HFFc6 (cell line): Measurements from ENCODE around the gene PAFAH1B1. TPM values are rescaled to one million over a fixed set of nuclear protein-coding genes. Genes with fewer than 3 reads are reported as not detected.

Experiments
- DNase-seq: peaks from one replicate; pipeline ENCODE4 v3.0.0-alpha.2; 2018
- H3K27ac Mint-ChIP-seq: 2 replicates; pipeline ENCODE4 v1.8.0; 2020; ENCODE audit warnings: mild to moderate bottlenecking, mixed read lengths
- H3K27me3 Mint-ChIP-seq: 2 replicates; pipeline ENCODE4 v1.8.0; 2021; ENCODE audit warnings: mild to moderate bottlenecking, moderate library complexity, mixed read lengths; ENCODE audit not compliant: insufficient read depth
- H3K36me3 Mint-ChIP-seq: 2 replicates; pipeline ENCODE4 v1.8.0; 2021; ENCODE audit warnings: low read depth, mixed read lengths
- H3K4me1 Mint-ChIP-seq: 2 replicates; pipeline ENCODE4 v1.8.0; 2020; ENCODE audit warnings: low read depth, mixed read lengths
- H3K4me3 Mint-ChIP-seq: 2 replicates; pipeline ENCODE4 v1.8.0; 2020; ENCODE audit warnings: mild to moderate bottlenecking, moderate library complexity, mixed read lengths
- H3K9me3 Mint-ChIP-seq: 2 replicates; pipeline ENCODE4 v1.8.0; 2020; ENCODE audit warnings: mild to moderate bottlenecking, mixed read lengths
- total RNA-seq, 6 experiments: library from RNA; stranded (reverse); fragmentation: NEBNext Ultra II Directional; extraction: Animal tissue kit (Norgen Biotek cat#: 25700); gene quantifications; 2 replicates in 1 of 6; 3 replicates in 5 of 6; pipeline ENCODE4 v1.2.3, GENCODE V29; 2021
- TF ChIP-seq, protein P1 (sequence below): fragments of 200-600 bp; sonication (generic); IDR thresholded peaks from 2 replicates; pipeline ENCODE4 v1.5.0; 2021; ENCODE audit warnings: antibody characterized with exemption, mild to moderate bottlenecking

PAFAH1B1 gene
- total RNA-seq, 6 experiments from 2014 or later: 159 to 186 (median 167) TPM

DNA sequence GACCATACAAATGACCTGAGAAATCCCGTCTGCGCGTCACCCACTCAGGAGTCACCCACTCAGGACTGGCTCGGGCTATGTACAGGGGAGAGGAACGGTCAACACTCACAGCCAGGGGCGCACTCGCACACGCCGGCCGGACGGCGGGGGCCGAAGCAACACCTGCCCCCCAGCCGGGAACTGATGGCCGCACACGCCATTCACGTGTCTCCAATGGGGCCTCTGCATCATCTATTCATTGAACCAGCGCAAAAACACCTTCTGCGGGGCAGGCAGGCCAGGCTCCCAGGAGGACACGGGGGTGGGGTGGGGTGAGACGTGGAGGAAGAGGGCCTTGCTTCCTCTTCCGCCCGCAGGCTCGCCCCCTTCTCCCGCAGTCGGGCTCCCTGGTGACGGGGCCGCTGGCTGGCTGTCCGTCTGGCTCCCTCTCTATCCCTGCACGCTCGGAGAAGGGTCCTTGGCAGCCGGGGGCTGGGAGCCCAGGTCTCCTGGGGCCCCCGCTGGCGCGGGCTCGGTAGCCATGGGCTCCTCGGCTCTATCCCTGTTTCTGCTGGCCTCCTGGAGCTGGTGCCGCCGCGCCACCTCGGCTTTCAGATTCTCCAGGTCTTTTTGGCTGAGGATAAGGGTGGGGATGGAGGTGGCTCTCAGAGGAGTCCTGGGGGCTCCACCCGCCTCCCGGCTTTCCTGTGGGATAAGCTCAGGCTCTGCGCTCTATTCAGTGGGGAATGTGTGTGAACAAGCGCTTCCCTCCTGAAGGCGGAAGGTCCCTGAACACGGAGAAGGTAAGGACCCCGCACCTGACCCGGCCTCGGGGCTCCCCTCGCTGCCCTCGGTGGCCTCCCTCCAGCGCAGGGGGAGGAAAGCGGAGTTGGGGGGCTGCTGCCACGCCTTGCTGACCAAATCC is 97.0 kb downstream of the PAFAH1B1 start:
- Mint-ChIP-seq H3K4me3 (no peak overlapping the region), H3K27ac (no peak overlapping the region), H3K36me3 (no peaks in the 10 kb centered on the region), H3K4me1 (peaks cover 21% of the 10 kb centered on the region), H3K27me3 (peaks cover 34% of the 10 kb centered on the region), H3K9me3 (peaks cover 6% of the 10 kb centered on the region; the same call in 1 of the 2 replicates)
- DNase-seq: no peak
- TF ChIP-seq, protein P1, sequence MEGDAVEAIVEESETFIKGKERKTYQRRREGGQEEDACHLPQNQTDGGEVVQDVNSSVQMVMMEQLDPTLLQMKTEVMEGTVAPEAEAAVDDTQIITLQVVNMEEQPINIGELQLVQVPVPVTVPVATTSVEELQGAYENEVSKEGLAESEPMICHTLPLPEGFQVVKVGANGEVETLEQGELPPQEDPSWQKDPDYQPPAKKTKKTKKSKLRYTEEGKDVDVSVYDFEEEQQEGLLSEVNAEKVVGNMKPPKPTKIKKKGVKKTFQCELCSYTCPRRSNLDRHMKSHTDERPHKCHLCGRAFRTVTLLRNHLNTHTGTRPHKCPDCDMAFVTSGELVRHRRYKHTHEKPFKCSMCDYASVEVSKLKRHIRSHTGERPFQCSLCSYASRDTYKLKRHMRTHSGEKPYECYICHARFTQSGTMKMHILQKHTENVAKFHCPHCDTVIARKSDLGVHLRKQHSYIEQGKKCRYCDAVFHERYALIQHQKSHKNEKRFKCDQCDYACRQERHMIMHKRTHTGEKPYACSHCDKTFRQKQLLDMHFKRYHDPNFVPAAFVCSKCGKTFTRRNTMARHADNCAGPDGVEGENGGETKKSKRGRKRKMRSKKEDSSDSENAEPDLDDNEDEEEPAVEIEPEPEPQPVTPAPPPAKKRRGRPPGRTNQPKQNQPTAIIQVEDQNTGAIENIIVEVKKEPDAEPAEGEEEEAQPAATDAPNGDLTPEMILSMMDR: no peak

DNA sequence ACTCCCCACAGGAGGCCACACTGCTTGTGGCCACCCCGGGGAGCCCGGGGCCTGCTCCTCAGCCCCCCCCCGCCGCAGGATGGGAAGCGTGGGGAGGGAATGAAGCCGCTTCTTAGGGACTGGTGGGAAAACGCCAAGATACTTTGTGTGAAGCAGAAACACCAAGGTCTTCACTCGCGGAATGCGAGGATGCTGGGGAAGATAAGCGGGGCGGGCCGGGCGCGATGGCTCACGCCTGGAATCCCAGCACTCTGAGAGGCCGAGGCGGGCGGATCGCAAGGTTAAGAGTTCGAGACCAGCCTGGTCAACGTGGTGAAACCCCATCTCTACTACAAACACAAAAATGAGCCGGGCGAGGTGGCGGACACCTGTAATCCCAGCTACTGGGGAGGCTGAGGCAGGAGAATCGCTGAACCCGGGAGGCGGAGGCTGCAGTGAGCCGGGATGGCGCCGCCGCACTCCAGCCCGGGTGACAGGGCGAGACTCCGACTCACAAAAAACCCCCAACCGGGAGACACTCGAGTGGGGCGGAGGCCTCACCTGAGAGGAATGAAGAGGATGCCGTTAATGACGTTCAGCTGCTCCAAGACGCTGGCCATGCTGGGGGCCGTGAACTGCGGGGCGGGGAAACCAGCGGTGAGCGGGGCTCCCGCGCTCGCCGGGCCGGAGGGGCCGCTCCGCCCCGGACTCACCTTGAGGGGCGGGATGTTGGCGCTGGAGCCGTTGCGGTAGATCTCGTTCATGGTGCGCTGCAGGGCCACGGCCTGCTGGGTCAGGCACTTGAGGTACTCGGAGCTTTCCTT is 97.8 kb downstream of the PAFAH1B1 start:
- TF ChIP-seq, protein P1: no peak
- no peaks in the 10 kb centered on the region for H3K36me3 Mint-ChIP-seq
- peaks cover 34% of the 10 kb centered on the region for H3K27me3 Mint-ChIP-seq
- no peak overlapping the region for H3K4me3 Mint-ChIP-seq
- peaks cover 16% of the 10 kb centered on the region for H3K4me1 Mint-ChIP-seq
- H3K27ac Mint-ChIP-seq: no peak overlapping the region
- DNase-seq: no peak
- peaks cover 6% of the 10 kb centered on the region; the same call in 1 of the 2 replicates for H3K9me3 Mint-ChIP-seq

DNA sequence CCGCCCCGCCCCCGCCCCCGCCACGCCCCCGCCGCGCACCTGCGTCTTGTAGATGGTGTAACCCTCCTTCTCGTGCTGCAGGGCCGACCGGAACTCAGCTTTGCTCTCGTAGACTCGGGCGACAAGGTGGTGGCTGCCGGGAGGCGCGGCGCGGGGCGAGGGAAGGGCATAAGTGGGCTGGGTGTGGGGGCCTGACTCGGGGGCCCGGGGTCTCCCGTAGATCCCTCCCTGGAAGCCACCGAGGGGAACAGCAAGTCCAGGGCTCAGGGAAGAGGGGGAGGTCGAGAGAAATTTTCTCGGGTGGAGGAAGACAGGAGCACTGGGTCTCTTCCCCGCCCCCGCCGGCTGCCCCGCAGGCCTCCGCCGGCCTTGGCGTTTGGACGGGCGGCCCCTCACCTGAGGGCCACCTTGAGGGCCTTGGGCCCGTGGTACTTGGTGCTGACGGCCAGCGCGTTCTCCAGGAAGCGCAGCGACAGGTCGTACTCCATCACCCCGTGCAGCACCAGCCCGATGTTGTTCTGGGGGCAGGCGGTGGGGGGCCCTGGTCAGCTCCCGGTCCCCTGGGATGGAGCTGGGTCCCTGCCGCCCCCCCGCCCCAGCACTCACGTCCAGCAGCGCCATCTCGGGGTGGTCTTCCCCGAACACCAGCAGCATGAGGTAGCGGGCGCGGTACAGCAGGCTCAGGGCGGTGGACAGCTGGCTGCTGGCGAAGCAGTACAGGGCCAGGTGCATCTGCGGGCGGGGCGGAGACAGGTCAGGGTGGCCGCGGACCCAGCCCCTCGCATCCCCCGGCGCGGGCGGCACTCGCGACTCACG is 98.7 kb downstream of the PAFAH1B1 start:
- TF ChIP-seq, protein P1: no peak
- Mint-ChIP-seq H3K4me1 (peaks cover 7% of the 10 kb centered on the region), H3K36me3 (no peaks in the 10 kb centered on the region), H3K27me3 (peaks cover 29% of the 10 kb centered on the region), H3K4me3 (no peak overlapping the region), H3K9me3 (peaks cover 6% of the 10 kb centered on the region; the same call in 1 of the 2 replicates), H3K27ac (no peak overlapping the region)
- no peak for DNase-seq

DNA sequence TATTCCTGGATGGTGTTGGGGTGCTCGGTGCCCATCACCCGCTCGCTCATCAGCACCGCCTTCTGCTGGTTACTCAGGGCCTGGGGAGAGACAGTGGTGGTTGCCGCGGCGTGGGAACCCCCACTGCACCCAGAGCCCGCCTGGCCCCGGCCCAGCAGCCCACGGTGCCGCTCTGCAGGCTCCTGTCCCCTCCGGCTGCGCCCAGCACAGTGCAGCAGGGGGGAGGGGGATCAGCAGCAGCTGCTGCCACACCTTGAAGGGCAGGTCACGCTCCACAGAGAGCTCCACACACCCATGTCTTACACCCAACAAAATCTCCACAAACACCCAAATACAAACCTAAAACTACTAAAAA is 99.3 kb downstream of the PAFAH1B1 start:
- peaks cover 6% of the 10 kb centered on the region; the same call in 1 of the 2 replicates for H3K9me3 Mint-ChIP-seq
- no peak overlapping the region for H3K4me3 Mint-ChIP-seq
- peaks cover under 1% of the 10 kb centered on the region for H3K4me1 Mint-ChIP-seq
- DNase-seq: no peak
- H3K36me3 Mint-ChIP-seq: no peaks in the 10 kb centered on the region
- TF ChIP-seq, protein P1: no peak
- H3K27ac Mint-ChIP-seq: no peak overlapping the region
- H3K27me3 Mint-ChIP-seq: peaks cover 24% of the 10 kb centered on the region
